Right renal pelvis (tissue), 4 donors: ENCODE data around the gene CYP4F22. TPM values are rescaled to one million over a fixed set of nuclear protein-coding genes. Genes with fewer than 3 reads are reported as not detected.
"Not testable (repeated sequence)": the region's sequence is repeated elsewhere in the genome, so short reads cannot be mapped to it uniquely, and the experiment has no call there.

Source experiments
- DNase-seq, 4 donors: peaks; one replicate each; pipeline ENCODE4 v3.0.0-alpha.2; 2013; ENCODE audit warnings: low read depth in 4 of 4, low spot score in 3 of 4, missing footprints in 1 of 4
- polyA plus RNA-seq, 4 donors: library from polyadenylated mRNA; unstranded; fragments of 120-200 nt; gene quantifications; one replicate each; pipeline ENCODE4 v1.2.1, GENCODE V29; 2013; ENCODE audit not compliant: insufficient read length in 4 of 4

CYP4F22 gene
- polyA plus RNA-seq, 4 donors = 0.19 to 1.1 (median 0.66) TPM; not detected in 1

- DNase-seq = no peak
Measured at GRCh38 chr19:15564534-15565168, 56.3 kb downstream of the CYP4F22 start.

GRCh38 chr19:15570420-15570819 lies 62.1 kb downstream of the CYP4F22 start:
- DNase-seq = no peak

- no peak for DNase-seq
Measured at GRCh38 chr19:15575406-15575805, 67.1 kb downstream of the CYP4F22 start.

GRCh38 chr19:15576526-15577156 lies 68.3 kb downstream of the CYP4F22 start:
- no peak for DNase-seq

GRCh38 chr19:15577184-15577771 lies 69.0 kb downstream of the CYP4F22 start:
- no peak for DNase-seq

GRCh38 chr19:15583346-15583745 lies 75.0 kb downstream of the CYP4F22 start:
- no peak for DNase-seq

GRCh38 chr19:15584095-15584494 lies 75.8 kb downstream of the CYP4F22 start:
- no peak for DNase-seq

GRCh38 chr19:15584541-15585115 lies 76.3 kb downstream of the CYP4F22 start:
- DNase-seq = peak; percentile 57 to 68 (median 60)

- DNase-seq = no peak
Measured at GRCh38 chr19:15587663-15588062, 79.3 kb downstream of the CYP4F22 start.

GRCh38 chr19:15588265-15588664 lies 79.9 kb downstream of the CYP4F22 start:
- no peak for DNase-seq

GRCh38 chr19:15589760-15590451 lies 81.6 kb downstream of the CYP4F22 start:
- DNase-seq = no peak

- DNase-seq = no peak
Measured at GRCh38 chr19:15591796-15592195, 83.5 kb downstream of the CYP4F22 start.

- DNase-seq = not testable (repeated sequence)
Measured at GRCh38 chr19:15592506-15592905, 84.2 kb downstream of the CYP4F22 start.

GRCh38 chr19:15593766-15594165 lies 85.4 kb downstream of the CYP4F22 start:
- not testable (repeated sequence) for DNase-seq

GRCh38 chr19:15595069-15595468 lies 86.7 kb downstream of the CYP4F22 start:
- DNase-seq = no peak

Other genes starting within 250 kb of the CYP4F22 start
- 10 to 100 TPM; 48.5 to 60.5 (median 49.2) TPM for gene BRD4, start 176.0 kb upstream of the CYP4F22 start, polyA plus RNA-seq
- 10 to 100 TPM; 25.5 to 30.5 (median 28.7) TPM for gene AKAP8, start 128.7 kb upstream of the CYP4F22 start, polyA plus RNA-seq
- 100 to 1,000 TPM in 3 of 4 donors, 10 to 100 TPM in 1; 99.9 to 109 (median 106) TPM for gene AKAP8L, start 89.5 kb upstream of the CYP4F22 start, polyA plus RNA-seq
- gene WIZ, start 58.6 kb upstream of the CYP4F22 start, polyA plus RNA-seq = 10 to 100 TPM; 31.2 to 43.2 (median 31.8) TPM
- 1 to 10 TPM in 1 of 4 donors, under 1 TPM in 3; 0.50 to 1.4 (median 0.86) TPM for gene RASAL3, start 44.0 kb upstream of the CYP4F22 start, polyA plus RNA-seq
- under 1 TPM in 1 of 4 donors, not detected in 3; 0.10 TPM for gene PGLYRP2, start 29.0 kb upstream of the CYP4F22 start, polyA plus RNA-seq
- gene CYP4F8, start 106.7 kb downstream of the CYP4F22 start, polyA plus RNA-seq = under 1 TPM in 1 of 4 donors, not detected in 3; 0.01 TPM
- under 1 TPM; 0.19 to 0.81 (median 0.33) TPM for gene CYP4F3, start 132.4 kb downstream of the CYP4F22 start, polyA plus RNA-seq
- gene CYP4F12, start 164.6 kb downstream of the CYP4F22 start, polyA plus RNA-seq = 1 to 10 TPM in 2 of 4 donors, under 1 TPM in 2; 0.15 to 2.3 (median 0.94) TPM
- gene OR10H2, start 219.5 kb downstream of the CYP4F22 start, polyA plus RNA-seq = not detected
- gene OR10H3, start 229.5 kb downstream of the CYP4F22 start, polyA plus RNA-seq = not detected